Subcutaneous adipose tissue (tissue), 4 donors: ENCODE results near the gene CLIC6. TPM values are rescaled to one million over a fixed set of nuclear protein-coding genes. Genes with fewer than 3 reads are reported as not detected.

Experiments used
- total RNA-seq, 4 donors: library from RNA; depleted of rRNA; stranded (reverse); fragments of >200 nt; gene quantifications; one replicate each; pipeline ENCODE4 v1.1.0, GENCODE V29; 2016
- TF ChIP-seq, protein P1 (sequence below): fragments of 450-650 bp; IDR thresholded peaks from one replicate; pipeline ENCODE4 v1.5.1; 2016; ENCODE audit warnings: low read depth, mild to moderate bottlenecking, control low read depth, antibody characterized with exemption, moderate library complexity

CLIC6 gene
- total RNA-seq, 4 donors from 2014 or later: 10.4 to 37.7 (median 20.3) TPM

DNA sequence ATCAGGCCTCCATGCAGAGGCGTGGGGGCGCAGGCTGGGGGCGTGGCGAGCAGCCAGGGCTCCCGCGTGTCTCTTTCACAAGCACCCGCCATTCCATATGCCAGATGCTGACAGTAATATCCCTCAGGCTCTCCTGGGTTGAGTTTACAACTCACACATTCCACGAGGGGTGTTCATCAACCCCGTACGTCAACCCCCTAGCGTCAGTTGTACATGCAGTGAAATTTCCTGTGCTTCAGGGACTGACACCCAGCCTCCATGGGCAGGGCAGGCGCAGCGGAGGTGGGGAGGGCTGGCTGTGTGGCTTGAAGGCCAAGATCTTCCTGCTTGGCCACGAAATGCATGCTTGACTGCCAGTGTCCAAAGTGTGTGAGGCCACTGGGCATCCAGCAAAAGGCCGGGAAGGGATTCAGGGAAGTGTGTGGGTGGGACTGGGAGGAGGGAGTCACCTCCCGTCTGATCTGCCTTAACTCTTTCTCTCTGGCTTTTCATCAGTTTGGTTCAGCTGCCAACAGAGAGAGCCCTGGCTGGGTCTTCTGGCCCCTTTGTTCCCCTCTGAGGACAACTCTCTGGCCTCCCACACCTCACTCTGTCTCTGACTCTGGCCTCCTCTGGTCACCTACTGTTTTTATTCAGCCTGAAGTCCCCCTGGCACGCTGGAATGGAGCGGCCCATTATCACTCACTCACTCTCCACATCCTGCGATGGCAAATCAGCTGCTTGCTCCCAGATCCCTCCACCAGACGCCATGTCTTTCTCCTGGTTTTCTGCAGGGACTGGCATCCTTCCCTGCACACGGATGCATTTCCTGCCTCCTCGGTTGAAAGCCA, 33.8 kb downstream of the CLIC6 start:
- TF ChIP-seq, protein P1, sequence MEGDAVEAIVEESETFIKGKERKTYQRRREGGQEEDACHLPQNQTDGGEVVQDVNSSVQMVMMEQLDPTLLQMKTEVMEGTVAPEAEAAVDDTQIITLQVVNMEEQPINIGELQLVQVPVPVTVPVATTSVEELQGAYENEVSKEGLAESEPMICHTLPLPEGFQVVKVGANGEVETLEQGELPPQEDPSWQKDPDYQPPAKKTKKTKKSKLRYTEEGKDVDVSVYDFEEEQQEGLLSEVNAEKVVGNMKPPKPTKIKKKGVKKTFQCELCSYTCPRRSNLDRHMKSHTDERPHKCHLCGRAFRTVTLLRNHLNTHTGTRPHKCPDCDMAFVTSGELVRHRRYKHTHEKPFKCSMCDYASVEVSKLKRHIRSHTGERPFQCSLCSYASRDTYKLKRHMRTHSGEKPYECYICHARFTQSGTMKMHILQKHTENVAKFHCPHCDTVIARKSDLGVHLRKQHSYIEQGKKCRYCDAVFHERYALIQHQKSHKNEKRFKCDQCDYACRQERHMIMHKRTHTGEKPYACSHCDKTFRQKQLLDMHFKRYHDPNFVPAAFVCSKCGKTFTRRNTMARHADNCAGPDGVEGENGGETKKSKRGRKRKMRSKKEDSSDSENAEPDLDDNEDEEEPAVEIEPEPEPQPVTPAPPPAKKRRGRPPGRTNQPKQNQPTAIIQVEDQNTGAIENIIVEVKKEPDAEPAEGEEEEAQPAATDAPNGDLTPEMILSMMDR: no peak

DNA sequence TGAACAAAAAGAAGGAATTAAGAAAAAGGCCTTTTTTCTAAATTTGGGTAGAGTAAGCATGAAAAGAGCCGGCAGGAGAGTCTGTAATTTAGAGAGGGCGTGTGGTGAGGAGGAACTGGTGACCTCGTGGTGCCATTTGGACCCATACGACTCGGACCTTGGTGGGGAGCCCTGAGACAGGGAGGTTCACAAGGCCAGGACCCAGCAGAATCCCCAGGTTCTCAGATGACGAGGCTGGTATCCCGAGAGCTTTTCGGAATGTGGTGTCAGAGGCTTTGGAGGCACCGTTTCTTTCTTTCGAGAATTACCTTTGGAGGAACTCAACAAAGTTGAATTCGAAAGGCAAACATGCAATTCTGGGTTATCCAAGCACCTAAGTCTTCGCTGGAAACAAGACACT, 34.8 kb downstream of the CLIC6 start:
- TF ChIP-seq, protein P1: no peak

DNA sequence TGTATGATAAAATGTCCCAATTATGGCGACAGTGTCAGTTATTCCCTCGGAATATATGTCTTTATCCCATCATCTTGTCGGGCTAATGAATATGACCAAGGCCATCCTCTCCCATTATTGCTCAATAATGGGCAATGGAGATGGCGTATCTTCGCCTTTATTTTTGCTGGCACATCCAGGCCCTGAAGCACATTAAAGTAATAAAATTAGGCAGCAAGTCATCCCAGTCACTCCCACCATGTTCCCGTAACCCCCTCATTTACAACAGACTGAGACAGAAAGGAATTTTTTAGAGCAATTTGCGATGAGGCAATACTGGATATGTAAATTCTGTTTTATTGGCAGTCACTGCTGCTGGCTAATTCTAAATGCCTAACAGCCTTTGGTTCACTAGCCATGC, 35.3 kb downstream of the CLIC6 start:
- TF ChIP-seq, protein P1: no peak

DNA sequence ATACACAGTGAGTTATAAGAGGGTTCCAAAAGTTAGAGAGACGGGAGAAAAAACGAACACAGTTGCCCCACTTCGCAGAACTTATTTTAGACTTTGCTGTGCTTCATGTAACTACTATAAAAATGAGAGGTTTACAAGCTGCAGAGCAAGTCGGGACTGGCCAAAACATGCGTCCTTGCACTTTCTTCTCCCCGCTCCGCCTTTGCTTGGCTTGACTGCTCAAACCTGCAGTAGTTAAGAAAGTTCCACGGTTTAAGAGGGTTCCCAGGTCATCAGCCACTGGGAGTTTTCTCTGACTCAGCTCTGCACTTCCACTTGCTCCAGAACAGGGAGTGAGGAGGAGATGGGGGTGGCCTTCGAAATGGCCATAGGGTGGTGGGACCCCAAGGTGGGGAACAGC, 36.2 kb downstream of the CLIC6 start:
- TF ChIP-seq, protein P1: no peak

DNA sequence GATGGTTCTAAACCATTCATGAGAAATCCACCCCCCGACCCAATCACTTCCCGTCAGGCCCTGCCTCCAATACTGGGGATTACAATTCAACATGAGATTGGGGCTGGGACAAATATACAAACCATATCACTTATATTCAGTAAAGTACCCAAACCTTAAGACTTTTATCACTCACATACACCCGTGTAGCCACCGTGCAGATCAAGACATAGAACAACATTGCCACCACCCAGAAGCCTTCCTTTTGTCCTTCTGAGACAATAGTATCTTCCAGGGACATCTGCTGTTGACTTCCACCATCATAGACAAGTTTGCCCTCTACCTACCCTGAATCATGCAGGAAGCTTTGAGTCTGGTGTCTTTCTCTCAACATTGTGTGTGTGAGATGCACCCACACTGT, 37.5 kb downstream of the CLIC6 start:
- TF ChIP-seq, protein P1: no peak

DNA sequence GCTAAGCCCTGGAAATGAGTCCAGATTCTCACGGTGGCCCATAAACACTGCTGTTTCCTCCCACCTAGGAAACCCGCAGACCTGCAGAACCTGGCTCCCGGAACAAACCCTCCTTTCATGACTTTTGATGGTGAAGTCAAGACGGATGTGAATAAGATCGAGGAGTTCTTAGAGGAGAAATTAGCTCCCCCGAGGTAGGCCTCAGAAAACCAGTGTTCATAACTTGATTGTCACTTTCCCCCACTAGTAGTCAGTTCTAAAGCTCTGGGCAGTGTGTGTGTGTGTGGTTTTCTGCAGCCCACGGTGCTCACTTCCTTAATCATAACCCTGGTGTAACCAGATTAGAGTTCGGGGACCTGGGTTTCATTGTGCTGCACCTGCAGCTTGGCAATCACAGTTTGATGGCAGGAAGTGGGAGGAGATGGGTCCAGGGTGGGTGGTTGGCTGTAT, 39.1 kb downstream of the CLIC6 start:
- TF ChIP-seq, protein P1: no peak

DNA sequence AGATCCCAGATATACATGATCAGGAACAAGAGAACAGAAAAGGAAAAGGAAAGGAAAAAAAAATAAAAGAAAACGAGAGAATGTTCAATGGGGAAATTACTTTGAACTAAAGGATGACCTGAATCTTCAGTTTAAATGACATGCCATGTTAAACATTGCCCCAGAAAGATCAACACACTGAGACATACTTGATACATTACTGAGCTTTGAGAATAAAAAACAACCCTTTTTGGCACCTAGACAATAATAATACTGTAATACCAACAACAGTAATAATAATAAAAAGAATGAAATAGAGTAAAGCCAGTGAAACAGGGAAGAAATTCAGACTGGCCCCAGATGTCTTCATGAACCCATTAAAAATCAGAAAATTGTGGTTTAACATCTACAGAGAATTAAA, 44.8 kb downstream of the CLIC6 start:
- TF ChIP-seq, protein P1: no peak
